ENCODE results near the gene ADAT2. TPM values are rescaled to one million over a fixed set of nuclear protein-coding genes. Genes with fewer than 3 reads are reported as not detected.

Gene ADAT2
- total and polyA plus RNA-seq, 2 of the 4 experiments (the other 2 are of a cell fraction): 2.7 to 5.4 TPM

GRCh38 chr6:143449082-143449713, 1.3 kb downstream of the ADAT2 start:
- Histone ChIP-seq H4K8ac (ENCODE audit: low read depth in 2 of 2, low read length in 2 of 2) (peak overlapping the region; percentile 70 to 76; a peak in 3 of 4 replicates), H2AFZ (replicated peaks; ENCODE audit: low read length, poor library complexity) (no peak overlapping the region), H2AK5ac (ENCODE audit: low read depth, low read length) (no peak overlapping the region), H3K36me3 (ENCODE audit: control insufficient read depth, insufficient read depth, low read length) (peaks cover 2% of the 10 kb centered on the region; the same call in 1 of the 2 replicates), H3K9ac (ENCODE audit: low read depth, low read length) (peak overlapping the region; percentile 87), H4K20me1 (ENCODE audit: insufficient read depth, low read length) (no peaks in the 10 kb centered on the region), H3K9me3 (ENCODE audit: control insufficient read depth, insufficient read depth, low read length) (no peaks in the 10 kb centered on the region), H4K5ac (ENCODE audit: low read depth, low read length) (peak overlapping the region; percentile 41), H3K4me2 (ENCODE audit: low read depth, low read length) (peak overlapping the region; percentile 99), H3K23ac (ENCODE audit: low read depth, low read length) (peak overlapping the region; percentile 91), H3K4ac (ENCODE audit: low read depth, low read length) (0 out of 2 replicates have a peak overlapping the region, but pooled peaks have one; percentile 2), H3K14ac (replicated peaks; ENCODE audit: low read depth, low read length) (peak overlapping the region; percentile 35; the same call in 1 of the 2 replicates), H3K79me1 (ENCODE audit: low read depth in 1 of 2, low read length in 2 of 2) (peaks cover 15 to 42% of the 10 kb centered on the region in 2 experiments), H2BK20ac (ENCODE audit: low read depth, low read length) (no peak overlapping the region), H3K56ac (ENCODE audit: extremely low read depth, insufficient read depth, low read length) (0 out of 2 replicates have a peak overlapping the region, but pooled peaks have one; percentile 89), H2BK15ac (ENCODE audit: low read depth, low read length) (0 out of 3 replicates have a peak overlapping the region, but pooled peaks have one; percentile 43), H3K27ac (ENCODE audit: insufficient read depth, low read length) (peak overlapping the region; percentile 71; the same call in 1 of the 2 replicates), H4K91ac (ENCODE audit: insufficient read depth, low read depth, low read length) (no peak overlapping the region), H3K4me1 (ENCODE audit: control insufficient read depth, insufficient read depth, low read length) (peaks cover 7% of the 10 kb centered on the region), H3K9me1 (ENCODE audit: insufficient read depth, low read length) (no peaks in the 10 kb centered on the region), H3K27me3 (ENCODE audit: control insufficient read depth, insufficient read depth, low read length) (no peaks in the 10 kb centered on the region), H3K4me3 (ENCODE audit: insufficient read depth, low read depth, low read length) (peak overlapping the region; percentile 75), H2AK9ac (replicated peaks; ENCODE audit: low read depth, low read length, poor library complexity) (no peak overlapping the region), H2BK5ac (ENCODE audit: low read depth, low read length, poor library complexity, severe bottlenecking) (no peak overlapping the region), H3K18ac (ENCODE audit: low read depth, low read length) (no peak overlapping the region), H2BK120ac (ENCODE audit: low read depth, low read length) (no peak overlapping the region)
- no peak for DNase-seq
- ChIA-PET CTCF (no interaction called here), POLR2A (ENCODE audit: unreplicated experiment) (no interaction called here)
- intact Hi-C loops (cut with micrococcal nuclease) (loop anchor here (10.0 kb wide), 1 partner anchor 566 kb away; no protein-coding TSS in a partner anchor), dilution Hi-C loops (cut with HindIII; ENCODE audit: low sequenced_read_pairs, unreplicated experiment) (no loop called here), in situ Hi-C loops (cut with MboI; ENCODE audit: low sequenced_read_pairs) (no loop called here)
- WGBS, 2 experiments (ENCODE audit: extremely low coverage in 2 of 2, insufficient read length in 1 of 2): no CpG with 5 or more reads among the region's 6 CpGs
- BruUV-seq (replicated peaks): no TSS peak
- ATAC-seq (ENCODE audit: low read depth): no peak
- TF ChIP-seq CTCF (conservative IDR thresholded peaks at IDR 0.05; ENCODE audit: low read depth, low read length) (no peak), CEBPB (IDR thresholded peaks at IDR 0.05; ENCODE audit: low read depth, low read length) (no peak), MXI1 (IDR thresholded peaks at IDR 0.05; ENCODE audit: borderline replicate concordance, low read depth, low read length) (no peak), BHLHE40 (IDR thresholded peaks at IDR 0.05; ENCODE audit: low read depth, low read length) (no peak), MAFK (IDR thresholded peaks at IDR 0.05; ENCODE audit: low read depth, low read length) (no peak), RAD21 (IDR thresholded peaks at IDR 0.05; ENCODE audit: low read length) (no peak), FOS (IDR thresholded peaks at IDR 0.05; ENCODE audit: low read depth, low read length) (no peak), CHD1 (IDR thresholded peaks at IDR 0.05; ENCODE audit: low read depth, low read length) (no peak), RFX5 (IDR thresholded peaks at IDR 0.05; ENCODE audit: low read depth, low read length) (no peak), POLR2A (IDR thresholded peaks at IDR 0.05; ENCODE audit: low read depth, low read length) (no peak), ELK1 (IDR thresholded peaks at IDR 0.05; ENCODE audit: borderline replicate concordance, low read depth, low read length) (no peak), NFE2L2 (IDR thresholded peaks at IDR 0.05; ENCODE audit: low read depth, low read length) (no peak), MAZ (IDR thresholded peaks at IDR 0.05; ENCODE audit: borderline replicate concordance, low read depth, low read length) (no peak), RCOR1 (IDR thresholded peaks at IDR 0.05; ENCODE audit: insufficient replicate concordance, low read length) (no peak)
- TF ChIP-seq, protein P1, sequence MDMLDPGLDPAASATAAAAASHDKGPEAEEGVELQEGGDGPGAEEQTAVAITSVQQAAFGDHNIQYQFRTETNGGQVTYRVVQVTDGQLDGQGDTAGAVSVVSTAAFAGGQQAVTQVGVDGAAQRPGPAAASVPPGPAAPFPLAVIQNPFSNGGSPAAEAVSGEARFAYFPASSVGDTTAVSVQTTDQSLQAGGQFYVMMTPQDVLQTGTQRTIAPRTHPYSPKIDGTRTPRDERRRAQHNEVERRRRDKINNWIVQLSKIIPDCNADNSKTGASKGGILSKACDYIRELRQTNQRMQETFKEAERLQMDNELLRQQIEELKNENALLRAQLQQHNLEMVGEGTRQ (IDR thresholded peaks at IDR 0.05; ENCODE audit: low read depth, low read length): no peak
